Measurements from ENCODE around the gene C1orf35. TPM values are rescaled to one million over a fixed set of nuclear protein-coding genes. Genes with fewer than 3 reads are reported as not detected.

C1orf35 gene
- total and polyA plus RNA-seq, 2 experiments from 2014 or later, result 14.0 to 67.6 TPM

GRCh38 chr1:228095938-228096337 lies 7.2 kb downstream of the C1orf35 start:
- Mint-ChIP-seq H3K36me3 (ENCODE audit: low read depth) (peaks cover 71% of the 10 kb centered on the region), H3K9me3 (peaks cover 11% of the 10 kb centered on the region), H3K27ac (no peak overlapping the region), H3K4me3 (no peak overlapping the region), H3K4me1 (peaks cover 7% of the 10 kb centered on the region), H3K27me3 (ENCODE audit: insufficient read depth, low read depth, poor library complexity) (peaks cover 11% of the 10 kb centered on the region)
- DNase-seq (ENCODE audit: low spot score) (no peak), ATAC-seq (no peak)
- no peak overlapping the region for H3K27ac ChIP-seq (ENCODE audit: low read depth)
- no peaks in the 10 kb centered on the region for H3K9me2 ChIP-seq (ENCODE audit: insufficient read depth)
- H3K27me3 ChIP-seq (ENCODE audit: insufficient read depth), result no peaks in the 10 kb centered on the region
- H3K4me2 ChIP-seq, result no peak overlapping the region
- H2AFZ ChIP-seq, result no peak overlapping the region
- H3K4me1 ChIP-seq (ENCODE audit: insufficient read depth), result no peaks in the 10 kb centered on the region
- peaks cover 60% of the 10 kb centered on the region for H3K79me2 ChIP-seq (replicated peaks; ENCODE audit: insufficient read depth)
- H3F3A ChIP-seq (replicated peaks; ENCODE audit: low read depth), result no peaks in the 10 kb centered on the region
- no peak for TF ChIP-seq EZH2 (IDR thresholded peaks at IDR 0.05; ENCODE audit: low read depth, unreplicated experiment)
- no peak for TF ChIP-seq CTCF (conservative IDR thresholded peaks at IDR 0.05; ENCODE audit: low read depth in 2 of 2)
- no peak for TF ChIP-seq CREB1 (CRISPR knock-in tag; IDR thresholded peaks at IDR 0.05; ENCODE audit: low read depth)
- TF ChIP-seq STAT1 (IDR thresholded peaks at IDR 0.05; ENCODE audit: unreplicated experiment), result no peak
- no peak for TF ChIP-seq EZH2phosphoT487 (IDR thresholded peaks at IDR 0.05; ENCODE audit: unreplicated experiment)
- no peak for TF ChIP-seq ZNF462 (CRISPR knock-in tag; IDR thresholded peaks at IDR 0.05)
- TF ChIP-seq ETS1 (IDR thresholded peaks at IDR 0.05), result no peak
- no peak for TF ChIP-seq NANOG (IDR thresholded peaks at IDR 0.05; ENCODE audit: borderline replicate concordance)
- TF ChIP-seq POLR2AphosphoS5 (IDR thresholded peaks at IDR 0.05; ENCODE audit: low read depth), result no peak
- TF ChIP-seq, protein P1, sequence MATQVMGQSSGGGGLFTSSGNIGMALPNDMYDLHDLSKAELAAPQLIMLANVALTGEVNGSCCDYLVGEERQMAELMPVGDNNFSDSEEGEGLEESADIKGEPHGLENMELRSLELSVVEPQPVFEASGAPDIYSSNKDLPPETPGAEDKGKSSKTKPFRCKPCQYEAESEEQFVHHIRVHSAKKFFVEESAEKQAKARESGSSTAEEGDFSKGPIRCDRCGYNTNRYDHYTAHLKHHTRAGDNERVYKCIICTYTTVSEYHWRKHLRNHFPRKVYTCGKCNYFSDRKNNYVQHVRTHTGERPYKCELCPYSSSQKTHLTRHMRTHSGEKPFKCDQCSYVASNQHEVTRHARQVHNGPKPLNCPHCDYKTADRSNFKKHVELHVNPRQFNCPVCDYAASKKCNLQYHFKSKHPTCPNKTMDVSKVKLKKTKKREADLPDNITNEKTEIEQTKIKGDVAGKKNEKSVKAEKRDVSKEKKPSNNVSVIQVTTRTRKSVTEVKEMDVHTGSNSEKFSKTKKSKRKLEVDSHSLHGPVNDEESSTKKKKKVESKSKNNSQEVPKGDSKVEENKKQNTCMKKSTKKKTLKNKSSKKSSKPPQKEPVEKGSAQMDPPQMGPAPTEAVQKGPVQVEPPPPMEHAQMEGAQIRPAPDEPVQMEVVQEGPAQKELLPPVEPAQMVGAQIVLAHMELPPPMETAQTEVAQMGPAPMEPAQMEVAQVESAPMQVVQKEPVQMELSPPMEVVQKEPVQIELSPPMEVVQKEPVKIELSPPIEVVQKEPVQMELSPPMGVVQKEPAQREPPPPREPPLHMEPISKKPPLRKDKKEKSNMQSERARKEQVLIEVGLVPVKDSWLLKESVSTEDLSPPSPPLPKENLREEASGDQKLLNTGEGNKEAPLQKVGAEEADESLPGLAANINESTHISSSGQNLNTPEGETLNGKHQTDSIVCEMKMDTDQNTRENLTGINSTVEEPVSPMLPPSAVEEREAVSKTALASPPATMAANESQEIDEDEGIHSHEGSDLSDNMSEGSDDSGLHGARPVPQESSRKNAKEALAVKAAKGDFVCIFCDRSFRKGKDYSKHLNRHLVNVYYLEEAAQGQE (IDR thresholded peaks at IDR 0.05; ENCODE audit: unreplicated experiment), result no peak
- TF ChIP-seq ZNF114 (CRISPR knock-in tag; IDR thresholded peaks at IDR 0.05), result no peak
- peaks cover 3% of the 10 kb centered on the region; the same call in 1 of the 2 replicates for H3K36me3 ChIP-seq (ENCODE audit: insufficient read depth)
- H3K4me3 ChIP-seq, result no peak overlapping the region
- peaks cover 57% of the 10 kb centered on the region for H4K20me1 ChIP-seq (replicated peaks; ENCODE audit: insufficient read depth)
